Activated CD4-positive, alpha-beta T cell treated with anti-CD3 and anti-CD28 coated beads, Interleukin-10, Interleukin-2, amounts not matched to agents 100 ng/mL and 50 ng/mL, durations not matched to agents 16 hours and 8 hours (primary cell): ENCODE data around the gene MYL11.
A peak's percentile ranks its signal among the peaks of the same experiment; 100 is the strongest.
"Not testable (repeated sequence)": the region's sequence is repeated elsewhere in the genome, so short reads cannot be mapped to it uniquely, and the experiment has no call there.

Source experiments
- DNase-seq: peaks from one replicate; pipeline ENCODE4 v3.0.0-alpha.2; 2020

The MYL11 gene

GRCh38 chr16:30374538-30374937, at the start of gene MYL11:
MYL11 (plus strand) TSS chr16:30374802; CDS start chr16:30374858, 56 bp downstream.
- no peak for DNase-seq

GRCh38 chr16:30334473-30334989, 40.1 kb upstream of the MYL11 start:
- DNase-seq: peak; percentile 92

GRCh38 chr16:30335028-30335597, 39.5 kb upstream of the MYL11 start:
- DNase-seq: peak; percentile 91

GRCh38 chr16:30335598-30336474, 38.8 kb upstream of the MYL11 start:
- peak; percentile 18 for DNase-seq

- not testable (repeated sequence) for DNase-seq
Measured at GRCh38 chr16:30337964-30338357, 36.6 kb upstream of the MYL11 start.

GRCh38 chr16:30338715-30339114, 35.9 kb upstream of the MYL11 start:
- not testable (repeated sequence) for DNase-seq

GRCh38 chr16:30340621-30341020, 34.0 kb upstream of the MYL11 start:
- DNase-seq: no peak

- DNase-seq: not testable (repeated sequence)
Measured at GRCh38 chr16:30341971-30342370, 32.6 kb upstream of the MYL11 start.

GRCh38 chr16:30342751-30343490, 31.7 kb upstream of the MYL11 start:
- DNase-seq: no peak

- DNase-seq: not testable (repeated sequence)
Measured at GRCh38 chr16:30343491-30343820, 31.1 kb upstream of the MYL11 start.

- DNase-seq: no peak
Measured at GRCh38 chr16:30346286-30346685, 28.3 kb upstream of the MYL11 start.

- no peak for DNase-seq
Measured at GRCh38 chr16:30348113-30348512, 26.5 kb upstream of the MYL11 start.

GRCh38 chr16:30348929-30349328, 25.7 kb upstream of the MYL11 start:
- DNase-seq: no peak

GRCh38 chr16:30349675-30350074, 24.9 kb upstream of the MYL11 start:
- no peak for DNase-seq

GRCh38 chr16:30350134-30350871, 24.3 kb upstream of the MYL11 start:
- peak; percentile 80 for DNase-seq

- DNase-seq: no peak
Measured at GRCh38 chr16:30351001-30351441, 23.6 kb upstream of the MYL11 start.

- DNase-seq: no peak
Measured at GRCh38 chr16:30351586-30352419, 22.8 kb upstream of the MYL11 start.

GRCh38 chr16:30352488-30353401, 21.9 kb upstream of the MYL11 start:
- DNase-seq: no peak

GRCh38 chr16:30353438-30354129, 21.0 kb upstream of the MYL11 start:
- DNase-seq: no peak
